Hematopoietic multipotent progenitor cell treated with erythropoietin and hydrocortisone succinate and interleukin-3 and kit ligand, for 6 days (in vitro differentiated cells): Measurements from ENCODE around the gene ESPNL.

Experiments
- DNase-seq: peaks from one replicate; pipeline ENCODE4 v3.0.0-alpha.2; 2015

ESPNL gene

GRCh38 chr2:238130111-238130695 is 30.1 kb downstream of the ESPNL start:
- DNase-seq: no peak

- DNase-seq: no peak
Observed at GRCh38 chr2:238130696-238131628, 30.8 kb downstream of the ESPNL start.

- no peak for DNase-seq
Observed at GRCh38 chr2:238131761-238132462, 31.8 kb downstream of the ESPNL start.

- DNase-seq: no peak
Observed at GRCh38 chr2:238132463-238133450, 32.6 kb downstream of the ESPNL start.

- no peak for DNase-seq
Observed at GRCh38 chr2:238133499-238134392, 33.6 kb downstream of the ESPNL start.

- no peak for DNase-seq
Observed at GRCh38 chr2:238134393-238134785, 34.2 kb downstream of the ESPNL start.

- DNase-seq: no peak
Observed at GRCh38 chr2:238135601-238136150, 35.5 kb downstream of the ESPNL start.

GRCh38 chr2:238136820-238137537 is 36.8 kb downstream of the ESPNL start:
- peak; percentile 41 for DNase-seq

- DNase-seq: no peak
Observed at GRCh38 chr2:238137885-238138284, 37.7 kb downstream of the ESPNL start.

GRCh38 chr2:238138331-238139195 is 38.4 kb downstream of the ESPNL start, which contains the start of gene KLHL30:
KLHL30 (plus strand) TSS chr2:238138668; CDS start chr2:238140755, 2,087 bp downstream.
- DNase-seq: no peak

- peak; percentile 50 for DNase-seq
Observed at GRCh38 chr2:238139196-238140039, 39.3 kb downstream of the ESPNL start.

GRCh38 chr2:238140040-238140439 is 39.9 kb downstream of the ESPNL start:
- no peak for DNase-seq

GRCh38 chr2:238140721-238141540 is 40.8 kb downstream of the ESPNL start:
- DNase-seq: no peak

GRCh38 chr2:238141541-238142318 is 41.6 kb downstream of the ESPNL start:
- DNase-seq: peak; percentile 85

GRCh38 chr2:238142382-238143205 is 42.5 kb downstream of the ESPNL start:
- no peak for DNase-seq
